Measurements from ENCODE around the gene RNF145.

RNF145 gene

DNA sequence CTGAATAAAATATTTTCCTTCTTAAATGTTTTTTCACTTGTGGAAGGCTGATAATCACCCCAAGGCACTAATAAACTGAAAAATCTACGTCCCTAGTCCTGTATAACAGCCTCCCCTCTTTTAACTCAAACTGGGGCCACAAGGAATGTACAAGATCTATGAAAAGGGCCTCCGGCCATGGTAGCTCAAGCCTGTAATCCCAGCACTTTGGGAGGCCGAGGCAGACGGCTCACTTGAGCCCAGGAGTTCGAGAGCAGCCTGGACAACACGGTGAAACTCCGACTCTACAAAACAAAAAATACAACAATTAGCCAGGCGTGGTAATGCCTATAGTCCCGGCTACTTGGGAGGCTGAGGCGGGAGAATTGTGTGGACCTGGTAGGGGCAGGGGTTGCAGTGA lies 23.6 kb downstream of the RNF145 start:
- DNase-seq (ENCODE audit: low read depth, low spot score), result no peak
- in situ Hi-C loops (cut with HindIII; ENCODE audit: low sequenced_read_pairs), result no loop called here
- no peak overlapping the region for H3K4me3 ChIP-seq (ENCODE audit: low read depth, low read length)
- TF ChIP-seq, protein P1, sequence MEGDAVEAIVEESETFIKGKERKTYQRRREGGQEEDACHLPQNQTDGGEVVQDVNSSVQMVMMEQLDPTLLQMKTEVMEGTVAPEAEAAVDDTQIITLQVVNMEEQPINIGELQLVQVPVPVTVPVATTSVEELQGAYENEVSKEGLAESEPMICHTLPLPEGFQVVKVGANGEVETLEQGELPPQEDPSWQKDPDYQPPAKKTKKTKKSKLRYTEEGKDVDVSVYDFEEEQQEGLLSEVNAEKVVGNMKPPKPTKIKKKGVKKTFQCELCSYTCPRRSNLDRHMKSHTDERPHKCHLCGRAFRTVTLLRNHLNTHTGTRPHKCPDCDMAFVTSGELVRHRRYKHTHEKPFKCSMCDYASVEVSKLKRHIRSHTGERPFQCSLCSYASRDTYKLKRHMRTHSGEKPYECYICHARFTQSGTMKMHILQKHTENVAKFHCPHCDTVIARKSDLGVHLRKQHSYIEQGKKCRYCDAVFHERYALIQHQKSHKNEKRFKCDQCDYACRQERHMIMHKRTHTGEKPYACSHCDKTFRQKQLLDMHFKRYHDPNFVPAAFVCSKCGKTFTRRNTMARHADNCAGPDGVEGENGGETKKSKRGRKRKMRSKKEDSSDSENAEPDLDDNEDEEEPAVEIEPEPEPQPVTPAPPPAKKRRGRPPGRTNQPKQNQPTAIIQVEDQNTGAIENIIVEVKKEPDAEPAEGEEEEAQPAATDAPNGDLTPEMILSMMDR (IDR thresholded peaks at IDR 0.05; ENCODE audit: low read depth, low read length), result no peak

DNA sequence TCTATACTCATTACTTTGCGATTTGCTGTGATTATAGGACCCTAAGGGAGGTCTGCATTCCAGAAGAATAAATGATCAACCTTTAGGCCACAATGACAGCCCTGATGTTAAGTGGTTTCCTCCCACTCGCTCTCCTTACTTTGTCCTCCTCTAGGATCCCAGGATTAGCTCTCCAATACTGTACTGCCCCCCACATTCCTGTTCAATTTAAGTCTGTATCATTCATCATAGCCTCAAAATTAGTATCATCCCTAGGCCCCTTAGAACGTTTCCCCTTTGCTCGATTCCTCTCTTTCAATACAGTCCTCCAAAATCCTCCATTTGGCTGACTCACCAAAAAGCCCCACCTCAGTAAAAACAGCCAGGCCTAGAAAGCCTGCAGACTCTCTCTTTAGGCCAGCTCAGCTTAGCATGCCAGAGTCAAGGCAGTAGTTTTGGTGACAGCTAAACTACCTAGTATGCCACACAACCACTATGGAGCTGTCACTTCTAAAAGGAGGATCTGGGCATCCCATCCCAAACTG lies 24.4 kb downstream of the RNF145 start:
- TF ChIP-seq, protein P1 (IDR thresholded peaks at IDR 0.05; ENCODE audit: low read depth, low read length), result no peak
- no peak overlapping the region for H3K4me3 ChIP-seq (ENCODE audit: low read depth, low read length)
- in situ Hi-C loops (cut with HindIII; ENCODE audit: low sequenced_read_pairs), result no loop called here
- peak; percentile 87 for DNase-seq (ENCODE audit: low read depth, low spot score)

DNA sequence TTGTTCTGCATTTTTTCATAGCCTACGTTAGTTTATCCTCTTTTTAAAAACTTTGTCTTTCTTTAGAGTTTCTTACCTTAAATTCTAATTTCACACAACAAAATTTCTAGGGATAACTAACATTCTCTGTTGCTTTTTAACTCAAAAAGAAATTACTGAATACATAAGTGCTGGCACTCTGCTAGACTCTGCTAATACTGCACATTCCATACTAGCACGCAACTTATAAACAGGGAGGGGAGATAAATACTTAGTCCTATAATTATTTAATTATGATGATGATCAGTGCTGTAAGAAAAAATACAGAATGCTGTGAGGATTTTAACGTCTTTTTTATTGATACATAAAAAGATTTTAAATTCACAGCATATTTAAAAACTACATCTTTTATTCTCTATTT lies 25.1 kb downstream of the RNF145 start:
- H3K4me3 ChIP-seq (ENCODE audit: low read depth, low read length), result no peak overlapping the region
- TF ChIP-seq, protein P1 (IDR thresholded peaks at IDR 0.05; ENCODE audit: low read depth, low read length), result no peak
- DNase-seq (ENCODE audit: low read depth, low spot score), result no peak
- in situ Hi-C loops (cut with HindIII; ENCODE audit: low sequenced_read_pairs), result no loop called here

DNA sequence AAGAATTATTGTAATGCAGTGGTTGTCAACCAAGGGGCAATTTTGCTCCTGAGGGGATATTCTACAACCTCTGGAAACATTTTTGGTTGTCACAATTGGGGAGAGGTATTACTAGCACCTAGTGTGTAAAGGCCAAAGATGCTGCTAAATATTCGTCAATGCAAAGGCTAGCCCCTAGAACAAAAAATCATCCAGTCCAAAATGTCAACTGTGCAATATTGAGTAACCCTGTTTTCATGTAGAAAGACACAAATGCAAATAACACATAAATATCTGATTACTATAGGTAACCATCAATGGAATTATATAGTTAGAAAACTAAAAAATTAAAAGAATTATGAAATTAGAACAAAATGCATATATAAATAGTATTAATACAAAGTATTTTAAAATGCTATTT lies 26.1 kb downstream of the RNF145 start:
- no peak for DNase-seq (ENCODE audit: low read depth, low spot score)
- TF ChIP-seq, protein P1 (IDR thresholded peaks at IDR 0.05; ENCODE audit: low read depth, low read length), result no peak
- in situ Hi-C loops (cut with HindIII; ENCODE audit: low sequenced_read_pairs), result no loop called here
- no peak overlapping the region for H3K4me3 ChIP-seq (ENCODE audit: low read depth, low read length)

DNA sequence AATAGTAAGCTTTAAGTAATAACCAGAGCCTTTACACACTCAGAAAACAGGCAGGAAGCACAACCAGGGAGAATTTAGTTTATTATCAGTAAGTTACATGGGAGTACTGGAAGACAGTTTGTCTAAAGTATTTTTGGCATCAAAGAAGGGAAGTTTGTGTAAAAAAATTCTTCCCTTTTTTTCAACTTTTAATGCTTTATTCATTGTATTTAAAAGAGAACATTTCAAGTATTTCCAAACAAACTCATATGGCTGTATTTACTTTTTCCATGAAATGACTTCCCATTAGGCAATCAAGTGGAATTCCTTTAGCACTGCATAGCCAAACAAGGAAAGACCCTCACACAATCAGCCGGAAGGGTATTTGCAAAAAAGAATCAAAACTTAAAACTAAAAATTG lies 26.7 kb downstream of the RNF145 start:
- peak; percentile 58 for DNase-seq (ENCODE audit: low read depth, low spot score)
- TF ChIP-seq, protein P1 (IDR thresholded peaks at IDR 0.05; ENCODE audit: low read depth, low read length), result no peak
- H3K4me3 ChIP-seq (ENCODE audit: low read depth, low read length), result no peak overlapping the region
- in situ Hi-C loops (cut with HindIII; ENCODE audit: low sequenced_read_pairs), result no loop called here

DNA sequence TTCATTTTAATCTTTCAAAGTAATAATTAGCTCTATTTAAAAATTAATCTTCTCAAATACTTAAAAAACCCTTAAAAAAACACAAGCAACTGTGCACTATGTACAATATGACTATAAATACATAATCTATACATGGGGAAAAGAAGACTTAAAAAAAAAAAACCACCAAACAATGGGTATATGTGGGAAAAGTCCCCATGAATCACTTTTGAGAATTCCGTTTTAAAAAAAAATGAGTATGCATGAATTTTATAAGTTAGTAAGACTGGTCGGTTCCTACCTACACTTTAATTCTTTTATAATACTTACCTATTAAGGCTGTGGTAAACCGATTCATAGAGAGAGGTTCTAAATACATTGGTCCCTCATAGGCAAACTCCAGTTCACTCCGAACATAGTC lies 27.7 kb downstream of the RNF145 start:
- no peak overlapping the region for H3K4me3 ChIP-seq (ENCODE audit: low read depth, low read length)
- DNase-seq (ENCODE audit: low read depth, low spot score), result no peak
- in situ Hi-C loops (cut with HindIII; ENCODE audit: low sequenced_read_pairs), result no loop called here
- TF ChIP-seq, protein P1 (IDR thresholded peaks at IDR 0.05; ENCODE audit: low read depth, low read length), result no peak

DNA sequence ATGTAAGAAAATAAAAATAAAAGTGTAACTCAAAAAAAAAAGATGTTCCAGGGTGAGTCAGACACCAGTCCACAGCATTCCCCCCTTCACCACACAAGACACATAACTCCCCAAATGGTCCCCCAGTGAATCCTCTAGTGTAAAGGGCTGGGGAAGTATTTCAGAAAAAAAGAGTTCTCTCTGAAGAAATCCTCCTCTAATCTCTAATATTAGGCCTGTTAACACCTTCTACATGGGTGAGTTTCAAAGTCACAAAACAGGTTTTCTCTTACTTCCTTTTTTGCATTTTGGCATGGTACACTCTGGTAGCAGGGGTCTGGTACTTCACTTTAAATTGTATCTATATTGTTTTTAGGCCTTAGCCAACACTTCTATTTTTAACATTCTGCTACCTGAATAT lies 28.2 kb downstream of the RNF145 start:
- in situ Hi-C loops (cut with HindIII; ENCODE audit: low sequenced_read_pairs), result no loop called here
- TF ChIP-seq, protein P1 (IDR thresholded peaks at IDR 0.05; ENCODE audit: low read depth, low read length), result no peak
- no peak for DNase-seq (ENCODE audit: low read depth, low spot score)
- no peak overlapping the region for H3K4me3 ChIP-seq (ENCODE audit: low read depth, low read length)
